Activated T-helper 1 cell treated with anti-CD3 and anti-CD28 coated beads, Interleukin-2, amount 50 U/mL, for 16 hours (primary cell): ENCODE data around the gene COBL.

Experiments
- DNase-seq, 2 donors: peaks; one replicate each; pipeline ENCODE4 v3.0.0-alpha.2; 2020; ENCODE audit warnings: low read depth in 1 of 2, low spot score in 1 of 2

The COBL gene

DNA sequence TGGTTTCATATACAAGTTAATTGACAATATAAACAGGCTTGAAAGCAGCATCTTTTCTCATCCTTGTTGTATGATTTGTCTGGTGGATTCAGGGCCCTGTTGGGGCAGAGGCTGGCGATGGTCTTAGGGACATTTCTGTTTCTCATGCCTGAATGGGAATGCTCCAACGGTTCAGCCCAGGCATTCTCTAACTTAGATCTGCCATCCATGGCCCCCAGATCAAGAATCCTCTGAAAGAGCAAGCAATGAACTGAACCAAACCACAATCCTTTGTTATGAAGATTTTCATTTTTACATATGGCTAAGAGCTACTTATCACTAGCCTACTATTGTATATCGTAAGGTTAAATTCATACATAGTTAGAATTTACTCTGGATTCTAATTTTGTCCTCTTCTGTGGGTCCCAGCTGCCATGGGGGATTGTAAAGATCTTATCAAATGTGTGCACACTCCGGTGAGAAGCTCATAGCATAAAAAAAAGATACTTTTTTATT is 163.9 kb downstream of the COBL start:
- DNase-seq: no peak

DNA sequence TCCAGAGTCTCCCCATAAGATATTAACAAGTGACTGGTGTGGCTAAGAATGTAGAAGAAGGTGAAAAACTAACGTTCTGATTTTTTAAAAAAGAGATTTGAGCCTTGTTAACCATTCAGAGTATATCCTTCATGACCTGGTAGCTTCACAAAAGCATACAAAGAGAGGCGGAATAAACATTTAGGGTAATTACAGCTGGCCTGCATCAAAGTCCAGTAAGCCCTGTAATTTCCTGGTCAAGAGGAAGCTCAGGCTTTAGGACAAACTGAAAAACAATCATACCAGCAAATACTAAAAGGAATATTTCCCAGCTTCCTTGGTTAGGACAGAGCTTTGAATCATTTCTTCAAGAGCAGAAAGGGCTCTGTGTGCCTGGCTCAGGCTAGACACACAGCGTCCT is 165.2 kb downstream of the COBL start:
- no peak for DNase-seq

DNA sequence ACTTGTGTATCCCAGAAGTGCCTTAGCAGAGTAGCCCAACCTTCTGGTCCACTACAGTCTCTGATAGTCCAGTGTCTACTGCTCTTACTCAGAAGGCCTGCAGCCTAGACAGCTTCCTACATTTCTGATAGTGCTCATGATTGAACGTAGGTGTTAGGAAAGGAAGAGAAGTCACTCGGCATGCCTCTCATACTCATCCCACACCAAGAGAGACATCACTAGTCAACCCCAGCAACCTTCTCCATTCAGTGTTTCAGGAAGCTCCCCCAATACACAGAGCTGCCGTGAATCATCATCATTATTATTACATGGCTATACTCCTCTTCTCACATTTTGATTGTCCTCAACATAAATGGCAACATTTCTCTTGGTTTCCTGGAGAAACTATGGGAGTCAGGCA is 166.4 kb downstream of the COBL start:
- no peak for DNase-seq

DNA sequence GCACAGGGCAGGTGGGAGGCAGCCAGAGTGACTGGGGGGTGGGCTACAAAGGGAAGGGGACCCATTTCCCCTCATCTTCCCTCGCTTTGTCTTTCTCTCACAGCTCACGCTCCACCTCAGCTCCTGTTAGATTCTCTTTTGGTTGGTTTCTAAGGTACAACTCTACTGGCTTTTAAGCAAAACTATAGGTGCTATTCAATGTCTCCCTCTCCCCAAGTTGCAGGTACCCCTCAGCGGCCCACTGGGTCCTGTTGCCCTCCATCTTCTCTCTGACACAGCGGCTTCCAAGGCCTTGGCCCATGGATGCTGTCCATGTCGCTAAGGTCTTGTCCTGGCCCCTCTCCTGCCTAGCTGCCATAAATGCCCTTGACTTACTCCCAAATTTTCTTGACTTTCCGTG is 168.4 kb downstream of the COBL start:
- DNase-seq: no peak

DNA sequence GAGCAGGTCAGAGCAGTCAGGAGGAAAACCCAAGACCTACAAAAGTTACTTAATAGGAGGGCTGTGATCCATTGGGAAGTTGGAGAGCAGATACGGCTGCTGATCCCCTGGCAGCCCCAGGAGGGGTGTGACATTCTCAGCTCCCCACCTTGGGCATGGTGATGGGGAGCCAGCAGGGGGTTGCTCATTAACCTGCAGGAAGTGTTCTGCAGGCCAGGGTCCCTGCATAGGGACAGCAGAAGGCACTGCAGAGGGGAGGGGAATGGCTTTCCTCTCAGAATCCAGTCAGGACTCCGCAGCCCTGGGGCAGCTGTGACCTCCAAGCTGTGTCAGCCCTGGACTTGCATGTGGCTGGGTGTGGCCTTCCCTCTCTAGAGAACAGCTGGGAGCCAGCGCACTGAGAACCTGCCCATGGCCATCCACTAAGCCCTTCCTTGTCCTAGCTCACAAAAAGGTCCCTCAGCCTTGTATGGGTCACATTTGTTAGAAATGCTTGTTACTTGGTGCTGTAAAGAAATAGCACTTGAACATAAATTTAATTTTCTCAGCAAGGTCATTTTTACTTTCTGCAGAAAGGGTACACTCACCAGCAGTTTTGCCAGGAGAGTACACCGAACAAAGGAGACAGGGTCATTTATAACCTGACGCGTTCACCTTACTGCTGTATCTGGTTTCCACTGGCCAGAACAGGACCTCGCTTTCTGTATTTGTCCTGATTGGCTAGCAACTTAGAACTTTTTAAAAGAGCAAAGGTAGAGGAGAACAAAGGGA is 169.6 kb downstream of the COBL start:
- no peak for DNase-seq

DNA sequence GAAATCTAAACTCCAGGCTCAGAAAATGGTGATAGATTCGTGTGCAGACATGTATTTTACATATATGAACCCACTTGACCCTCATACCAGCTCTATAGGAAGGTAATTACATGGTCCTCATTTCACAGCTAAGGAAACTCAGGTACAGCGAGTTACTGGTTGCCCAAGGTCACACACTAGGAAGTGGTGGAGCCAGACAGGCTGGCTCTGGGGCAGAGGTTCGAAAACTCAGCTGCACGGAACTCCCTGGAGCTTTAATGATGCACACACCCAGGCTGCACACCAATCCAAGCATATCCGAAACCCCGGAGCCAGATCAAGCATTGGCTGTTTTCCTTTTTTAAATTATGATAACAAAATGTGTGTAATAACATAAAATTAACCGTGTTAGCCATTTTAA is 172.4 kb downstream of the COBL start:
- DNase-seq: no peak

DNA sequence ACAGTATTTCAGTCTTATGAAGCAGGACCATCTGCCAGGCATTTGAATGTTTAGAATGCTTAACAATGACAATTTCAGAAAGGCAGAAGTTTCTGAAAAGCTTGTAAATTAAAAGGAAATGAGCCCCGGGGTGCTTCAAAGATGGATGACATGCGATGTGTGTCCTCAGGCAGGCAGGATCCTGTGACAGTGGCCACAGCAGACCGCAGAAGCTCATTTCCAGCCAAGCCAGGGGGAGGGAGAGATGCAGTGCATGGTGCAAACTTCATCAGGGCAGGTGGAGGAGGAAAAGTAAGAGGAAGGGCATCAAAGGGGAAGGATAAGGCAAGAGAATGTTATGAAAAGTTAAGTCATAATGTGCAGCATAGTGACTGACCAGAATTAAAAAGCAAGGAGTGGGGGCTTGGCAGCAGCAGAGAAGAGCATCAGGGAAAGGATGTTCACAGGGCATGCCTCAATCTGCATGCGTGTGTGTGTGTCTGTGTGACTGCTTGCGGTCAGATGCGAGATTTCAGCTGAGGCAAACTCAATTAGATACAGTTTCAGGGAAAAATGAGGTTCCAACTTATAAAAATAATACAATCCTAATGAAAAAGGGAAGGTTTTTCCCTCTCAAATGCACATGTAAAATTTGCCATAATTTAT is 173.7 kb downstream of the COBL start:
- no peak for DNase-seq

DNA sequence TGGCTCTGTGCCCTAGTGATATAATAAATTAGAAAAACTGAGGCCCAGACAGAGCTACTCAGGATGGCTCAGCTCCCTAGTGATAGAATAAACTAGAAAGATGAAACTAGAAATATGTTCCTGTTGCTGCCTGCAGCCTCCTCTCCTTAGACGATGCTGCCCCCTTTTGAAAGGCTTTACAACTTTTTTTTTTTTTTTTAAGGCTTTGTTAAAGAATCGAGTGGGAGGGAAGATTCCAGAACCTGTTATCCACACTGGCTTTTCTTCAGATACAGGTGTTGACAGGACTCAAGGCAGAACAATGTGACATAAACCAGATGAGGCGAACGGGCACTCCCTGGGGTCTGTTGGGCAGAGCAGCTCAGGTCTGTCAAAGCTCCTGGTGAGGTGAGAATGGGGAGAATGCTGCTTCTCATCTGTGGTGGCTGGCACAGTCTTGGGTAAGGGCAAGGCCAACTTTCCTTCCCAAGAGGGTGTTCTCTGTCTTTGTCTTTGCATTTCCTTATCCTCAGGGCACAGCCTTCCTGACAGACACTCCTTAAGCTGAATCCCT is 175.1 kb downstream of the COBL start:
- no peak for DNase-seq

DNA sequence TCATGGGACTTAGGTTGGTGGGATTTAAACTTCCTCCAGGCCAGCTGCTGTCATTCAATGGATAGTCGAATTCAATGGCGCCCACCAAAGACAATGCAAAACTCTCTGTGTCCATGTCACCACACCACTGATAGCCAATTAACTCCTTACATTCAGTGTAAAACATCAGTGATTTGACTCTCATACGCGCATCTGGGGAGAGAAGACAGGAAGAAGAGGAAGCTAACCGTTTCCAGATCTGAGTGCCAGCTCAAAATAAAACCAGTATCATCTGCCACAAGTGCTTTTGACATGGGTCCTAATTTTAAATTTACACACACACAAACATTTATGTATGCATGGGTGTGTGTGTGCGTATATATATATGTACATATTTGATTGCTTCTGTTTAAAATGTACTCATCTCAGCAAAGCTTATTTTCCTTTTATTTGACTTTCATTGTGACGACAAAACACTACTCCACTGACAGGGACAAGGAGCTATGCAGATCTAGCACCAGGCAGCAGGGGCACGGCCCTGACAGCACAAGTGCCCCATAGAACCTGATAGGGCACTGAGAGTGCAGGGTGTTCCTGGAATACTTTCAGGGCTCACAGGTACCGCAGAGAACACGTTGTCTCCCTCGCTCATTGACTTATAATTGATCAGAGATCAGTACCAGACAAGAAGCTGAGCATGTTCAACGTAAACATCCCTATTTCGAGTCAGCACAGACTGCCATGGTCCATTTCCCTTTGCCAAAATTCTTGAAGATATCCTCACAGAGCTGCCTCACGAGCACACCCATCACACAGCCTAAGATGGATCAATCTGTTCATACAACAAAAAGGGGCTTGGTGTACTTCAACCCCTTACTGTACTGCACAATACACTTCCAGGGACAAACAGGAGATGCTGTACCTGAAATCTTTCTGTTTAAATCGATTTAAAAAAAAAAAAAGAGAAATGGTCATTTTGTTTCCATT is 176.1 kb downstream of the COBL start:
- no peak for DNase-seq

DNA sequence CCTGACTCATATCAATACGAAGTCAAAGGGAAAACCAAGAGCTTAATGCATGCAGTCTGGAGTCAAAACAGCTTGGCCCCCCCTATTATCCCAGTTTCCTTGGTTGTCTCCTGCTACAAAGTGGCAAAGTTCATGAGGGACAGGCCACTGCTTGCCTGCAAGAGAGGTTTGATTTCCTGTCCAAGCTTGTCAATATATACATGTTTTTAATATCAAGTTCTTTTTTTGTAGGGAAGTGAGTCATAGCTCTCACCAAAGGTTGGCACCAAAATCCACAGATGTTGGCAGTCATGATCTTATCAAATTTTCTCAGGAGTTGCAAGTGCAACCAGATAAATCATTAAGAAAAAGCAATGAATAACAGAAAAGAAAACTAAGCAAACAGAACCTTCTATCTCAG is 176.8 kb downstream of the COBL start:
- no peak for DNase-seq

DNA sequence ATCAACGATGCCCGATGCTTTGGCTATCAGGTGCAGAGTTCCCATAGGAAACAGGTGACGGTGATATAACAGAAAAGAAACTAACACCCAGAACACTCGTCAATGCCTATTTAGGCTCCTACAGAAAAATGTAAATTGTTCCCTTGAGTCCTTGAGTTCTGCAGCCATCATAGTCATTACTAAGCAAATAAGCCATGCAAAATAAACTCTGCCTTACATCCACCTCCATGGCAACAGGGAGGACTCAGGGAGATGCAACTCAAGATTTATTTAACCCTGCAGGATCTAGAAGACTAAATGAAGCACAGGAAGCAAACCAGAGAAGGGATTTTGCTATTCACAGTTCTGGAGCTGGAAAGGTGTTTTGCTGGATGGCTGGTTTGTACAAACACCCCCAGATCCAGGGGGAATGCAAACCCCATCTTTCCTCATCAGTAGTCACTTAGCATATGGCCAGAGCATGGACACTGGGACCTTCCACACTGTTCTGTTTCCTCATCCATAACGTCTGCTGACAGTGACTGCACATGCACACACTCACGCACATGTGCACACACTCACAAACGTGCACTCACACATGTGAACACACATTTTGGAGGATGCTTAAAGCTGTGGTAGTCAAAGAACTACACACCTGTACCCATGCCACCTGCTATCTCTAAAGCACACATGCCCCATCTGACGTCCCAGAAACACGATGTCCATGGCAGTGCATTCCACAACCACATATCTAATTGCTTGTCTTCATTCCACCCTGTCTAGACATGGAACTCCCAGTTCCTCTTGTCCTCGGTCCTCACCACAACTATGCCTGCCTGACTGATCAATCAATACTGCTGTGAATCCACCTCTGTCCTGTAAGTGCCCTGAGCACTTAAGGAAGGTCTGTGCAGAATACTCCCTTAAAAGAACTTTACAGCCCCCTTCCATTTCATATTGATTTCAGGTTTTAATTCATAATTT is 178.2 kb downstream of the COBL start:
- no peak for DNase-seq

DNA sequence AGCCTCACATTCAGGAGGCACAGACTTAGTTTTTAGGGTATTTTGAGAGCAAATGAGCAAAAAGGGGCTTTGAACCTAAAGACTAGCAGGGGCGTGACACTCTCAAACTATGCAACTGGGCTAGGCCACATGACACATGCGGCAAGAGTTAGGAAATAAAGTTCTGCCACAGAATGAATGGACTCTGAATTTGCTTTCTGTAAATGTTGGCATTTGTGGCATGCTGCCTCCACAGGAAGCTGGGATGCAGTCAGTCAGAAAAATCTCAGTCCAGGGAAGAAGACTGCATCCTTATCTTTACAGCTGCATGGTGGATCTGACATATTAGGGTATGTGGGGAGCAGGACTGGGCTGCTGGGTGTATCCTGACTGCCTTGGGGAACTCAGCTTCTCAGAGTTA is 181.0 kb downstream of the COBL start:
- DNase-seq: no peak

DNA sequence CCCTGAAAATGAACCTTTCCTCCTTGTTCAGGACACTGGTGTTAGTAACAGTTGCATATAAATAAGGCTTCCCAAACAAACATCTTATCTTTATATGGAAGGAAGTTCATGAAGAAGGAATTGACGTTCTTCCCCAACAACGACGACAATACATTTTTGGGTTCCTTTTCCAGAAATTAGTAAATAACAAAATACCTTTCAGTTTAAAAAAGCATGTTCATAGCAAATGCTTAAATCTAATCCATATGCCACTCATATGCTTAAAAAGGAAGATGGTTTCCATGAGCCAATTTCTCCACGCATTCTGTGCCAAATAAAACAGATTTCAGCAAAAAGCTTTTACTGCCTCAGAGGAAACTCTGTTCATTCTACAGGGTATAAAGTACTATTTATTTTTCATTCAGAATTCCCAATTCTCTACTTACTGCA is 182.6 kb downstream of the COBL start:
- no peak for DNase-seq

DNA sequence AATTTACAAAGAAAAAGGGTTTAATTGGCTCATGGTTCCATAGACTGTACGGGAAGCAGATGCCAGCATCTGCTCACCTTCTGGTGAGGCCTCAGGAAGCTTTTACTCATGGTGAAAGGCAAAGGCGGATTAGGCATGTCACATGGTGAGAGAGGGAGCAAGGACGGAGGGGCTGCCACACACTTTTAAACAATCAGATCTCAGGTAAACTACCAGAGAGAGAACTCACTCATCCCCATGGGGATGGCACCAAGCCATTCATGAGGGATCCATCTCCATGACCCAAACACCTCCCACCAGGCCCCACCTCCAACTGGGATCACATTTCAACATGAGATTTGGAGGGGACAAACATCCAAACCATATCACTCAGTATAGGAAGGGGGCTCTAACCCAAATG is 183.9 kb downstream of the COBL start:
- DNase-seq: no peak

DNA sequence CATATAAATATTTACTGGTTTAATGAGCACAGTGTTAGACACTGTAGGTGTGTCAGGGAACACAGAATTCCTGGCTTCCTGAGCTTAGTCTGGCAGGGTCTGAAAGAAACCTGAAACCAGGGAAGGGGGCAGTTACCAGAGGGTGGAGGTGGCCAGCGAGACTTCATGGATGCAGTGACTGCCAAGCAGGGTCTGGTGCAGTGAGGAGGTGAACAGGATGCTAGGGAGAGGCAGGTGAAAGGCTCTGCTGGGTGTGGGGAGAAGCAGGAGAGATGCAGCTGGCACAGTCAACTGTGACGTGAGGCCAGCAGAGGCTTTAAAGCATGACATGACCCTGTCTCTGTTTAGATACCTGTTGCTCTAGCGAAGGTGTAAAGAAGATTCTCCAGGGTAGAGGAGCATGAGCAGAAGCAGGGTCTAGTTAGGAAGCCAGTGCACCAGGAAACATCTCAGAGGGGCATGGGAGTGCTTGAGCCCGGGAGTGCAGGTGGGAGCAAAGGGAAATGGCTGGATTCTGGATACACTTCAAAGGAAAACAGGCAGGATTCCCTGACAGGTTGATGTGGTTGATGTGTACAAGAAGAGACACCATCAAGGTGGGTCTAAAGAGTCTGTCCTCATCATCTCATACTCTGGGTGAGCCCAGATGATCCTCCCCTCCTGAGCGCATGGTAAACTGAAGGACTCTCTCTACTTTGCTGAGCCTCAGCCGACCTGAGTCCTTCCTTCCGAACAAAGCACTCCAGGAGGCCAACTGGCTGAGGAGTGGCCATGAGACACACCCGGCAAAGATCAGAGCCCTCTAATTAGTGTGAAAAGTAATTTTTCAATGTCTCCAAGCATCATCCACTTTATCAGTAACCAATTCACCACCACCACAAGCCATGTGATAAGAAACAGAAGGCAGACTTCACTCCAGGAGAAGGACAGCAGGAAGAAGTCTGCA is 186.8 kb downstream of the COBL start:
- no peak for DNase-seq

DNA sequence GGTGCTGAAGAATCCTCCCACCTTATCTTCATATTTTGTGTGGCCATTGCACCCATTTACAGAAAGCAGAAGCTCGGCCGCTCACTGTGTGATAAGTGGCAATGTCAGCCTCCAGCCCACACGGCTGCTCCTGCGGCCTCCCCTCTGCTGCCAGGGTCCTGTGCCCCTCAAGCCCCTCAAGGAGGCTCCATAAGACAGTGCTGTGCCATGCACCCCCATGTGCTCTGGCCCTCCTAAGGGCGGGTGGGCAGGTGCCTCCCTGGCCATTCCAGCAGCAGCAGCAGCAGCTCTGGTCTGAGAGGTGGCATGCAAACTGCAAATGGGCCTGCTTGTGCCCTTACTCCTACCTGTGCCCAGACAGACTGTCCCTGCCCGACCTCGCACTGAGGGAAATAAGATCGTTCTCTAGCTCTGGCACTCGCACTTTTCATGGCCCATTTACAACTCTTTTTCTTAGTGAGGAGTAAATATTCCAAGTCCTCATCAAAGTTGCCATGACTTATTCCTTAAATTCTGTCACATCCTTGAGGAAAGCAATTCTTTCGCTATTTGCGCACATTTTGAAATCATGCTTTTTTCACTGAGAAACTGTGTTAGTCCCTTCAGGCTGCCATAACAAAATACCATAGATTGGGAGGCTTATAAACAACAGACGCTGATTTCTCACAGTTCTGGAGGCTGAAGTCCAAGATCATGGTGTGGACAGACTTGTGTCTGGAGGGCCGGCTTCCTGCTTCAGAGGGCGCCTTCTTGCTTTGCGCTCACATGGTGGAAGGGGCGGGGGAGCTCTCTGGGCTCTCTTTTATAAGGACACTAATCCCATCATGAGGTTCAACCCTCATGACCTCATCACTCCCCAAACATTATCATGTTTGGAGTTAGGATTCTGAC is 187.8 kb downstream of the COBL start:
- DNase-seq: no peak

DNA sequence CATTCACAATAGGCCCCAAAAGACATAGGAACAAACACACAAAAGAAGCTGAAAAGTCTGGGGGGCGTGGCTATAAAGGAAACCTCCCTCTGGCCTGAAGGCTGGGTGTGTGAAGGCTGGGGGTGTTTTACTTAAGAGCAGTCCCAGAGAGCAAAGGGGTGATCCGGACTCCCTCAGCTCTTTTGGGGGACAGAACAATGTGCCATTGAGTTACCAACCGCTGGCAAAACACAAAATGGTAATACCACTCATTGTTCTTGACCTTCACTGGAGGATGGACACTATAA is 189.0 kb downstream of the COBL start:
- DNase-seq: no peak
